ENCODE data around the gene CAMTA1. TPM values are rescaled to one million over a fixed set of nuclear protein-coding genes. Genes with fewer than 3 reads are reported as not detected.
"Not testable (repeated sequence)": the region's sequence is repeated elsewhere in the genome, so short reads cannot be mapped to it uniquely, and the experiment has no call there.

Gene CAMTA1
- total and polyA plus RNA-seq, 9 of the 15 experiments (the other 6 are each of a cell fraction or from before 2014, with no cell fraction given) = 43.9 to 161 (median 65.9) TPM

DNA sequence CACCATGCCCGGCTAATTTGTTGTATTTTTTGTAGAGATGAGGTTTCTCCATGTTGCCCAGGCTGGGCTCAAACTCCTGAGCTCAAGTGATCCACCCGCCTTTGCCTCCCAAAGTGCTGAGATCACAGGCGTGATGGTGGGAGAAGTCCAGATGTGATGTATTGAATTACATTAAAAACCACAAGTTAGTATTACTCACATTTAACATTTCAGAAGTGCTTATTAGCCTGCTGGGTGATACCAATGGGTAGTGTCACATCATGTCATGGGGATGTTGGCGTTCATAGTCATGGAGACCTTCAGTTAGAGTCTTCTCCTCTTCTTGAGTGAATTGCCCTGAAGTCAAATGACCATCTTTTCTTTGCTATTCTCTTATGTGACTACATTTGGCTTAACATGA, 922.3 kb downstream of the CAMTA1 start:
- Histone ChIP-seq H4K20me1 (replicated peaks; ENCODE audit: control insufficient read depth, insufficient read depth, low read length) (no peaks in the 10 kb centered on the region; the same call in 1 of the 2 replicates), H3K9ac (ENCODE audit: insufficient read depth in 1 of 2, low read depth in 2 of 2, low read length in 2 of 2) (no peak overlapping the region), H3K36me3 (ENCODE audit: control insufficient read depth, insufficient read depth, low read length) (no peaks in the 10 kb centered on the region), H3K9me3 (replicated peaks; ENCODE audit: control insufficient read depth, insufficient read depth, low read depth, low read length) (no peaks in the 10 kb centered on the region), H3K4me3 (no peak overlapping the region), H3K27ac (ENCODE audit: extremely low read depth, low read depth, low read length) (no peak overlapping the region), H3K27me3 (ENCODE audit: control insufficient read depth in 2 of 2, insufficient read depth in 2 of 2, low read length in 2 of 2) (peaks cover 23 to 32% of the 10 kb centered on the region in 2 experiments; a peak in 4 of 5 replicates), H3K4me2 (ENCODE audit: insufficient read depth, low read length) (no peak overlapping the region), H3K4me1 (replicated peaks in 1 of 2; ENCODE audit: control insufficient read depth in 2 of 2, insufficient read depth in 2 of 2, low read length in 2 of 2) (peaks cover 0 to 18% of the 10 kb centered on the region in 2 experiments; a peak in 2 of 5 replicates), H3K79me2 (ENCODE audit: control insufficient read depth, insufficient read depth, low read length) (no peaks in the 10 kb centered on the region), H3K9me1 (ENCODE audit: control insufficient read depth, insufficient read depth, low read length) (no peaks in the 10 kb centered on the region), H2AFZ (ENCODE audit: low read depth, low read length) (no peak overlapping the region)
- BruUV-seq (replicated peaks) = no TSS peak
- in situ Hi-C loops (cut with MboI) = no loop called here
- FAIRE-seq = no peak
- WGBS (ENCODE audit: insufficient coverage, low coverage, missing lambda C conversion rate) = 1% methylated on average over 4 of the region's 4 CpGs
- TF ChIP-seq YY1 (IDR thresholded peaks at IDR 0.05; ENCODE audit: borderline replicate concordance in 1 of 3, control insufficient read depth in 1 of 3, extremely low read depth in 1 of 3, insufficient read depth in 3 of 3, insufficient read length in 1 of 3, insufficient replicate concordance in 2 of 3, low read depth in 1 of 3, low read length in 2 of 3) (no peak), TEAD4 (IDR thresholded peaks at IDR 0.05; ENCODE audit: low read length) (no peak), TEAD4 (CRISPR knock-in tag; IDR thresholded peaks at IDR 0.05; ENCODE audit: borderline replicate concordance) (no peak), RBM15 (IDR thresholded peaks at IDR 0.05; ENCODE audit: insufficient read depth, low read length) (no peak), EGR1 (conservative IDR thresholded peaks at IDR 0.05) (no peak), TAF15 (IDR thresholded peaks at IDR 0.05; ENCODE audit: low read depth, low read length) (no peak), ZNF253 (CRISPR knock-in tag; conservative IDR thresholded peaks at IDR 0.05) (no peak), PHB2 (IDR thresholded peaks at IDR 0.05; ENCODE audit: low read depth) (no peak), NR2C2 (CRISPR knock-in tag; IDR thresholded peaks at IDR 0.05) (no peak), NR2C2 (tag; IDR thresholded peaks at IDR 0.05) (no peak), NCOR1 (IDR thresholded peaks at IDR 0.05) (no peak)
- no peak for DNase-seq (ENCODE audit: extremely low read depth in 1 of 4, low spot score in 3 of 4)
- ChIA-PET POLR2A (interaction anchor here (0.6 to 0.8 kb wide), 2 partner anchors 17 to 42 kb away, joined by 3 to 5 read pairs; no protein-coding TSS in a partner anchor), CTCF (ENCODE audit: low intra/inter-chr PET ratio) (no interaction called here)
- intact Hi-C loops (cut with micrococcal nuclease) = no loop called here
- no peak for ATAC-seq

DNA sequence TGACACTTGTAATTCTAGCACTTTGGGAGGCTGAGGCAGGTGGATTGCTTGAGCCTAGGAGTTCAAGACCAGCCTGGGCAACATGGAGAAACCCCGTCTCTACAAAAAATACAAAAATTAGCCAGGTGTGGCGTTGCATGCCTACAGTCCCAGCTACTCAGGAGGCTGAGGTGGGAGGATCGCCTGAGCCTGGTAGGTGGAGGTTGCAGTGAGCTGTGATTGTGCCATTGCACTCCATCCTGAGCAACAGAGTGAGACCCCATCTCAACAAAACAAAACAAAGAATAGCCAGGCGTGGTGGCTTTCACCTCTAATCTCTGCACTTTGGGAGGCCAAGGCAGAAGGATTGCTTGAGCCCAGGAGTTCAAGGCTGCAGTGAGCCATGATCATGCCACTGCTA, 922.8 kb downstream of the CAMTA1 start:
- H3K4me3 ChIP-seq; CTCF ChIA-PET (ENCODE audit: low intra/inter-chr PET ratio); H4K20me1 ChIP-seq (replicated peaks; ENCODE audit: control insufficient read depth, insufficient read depth, low read length); in situ Hi-C loops (cut with MboI); H2AFZ ChIP-seq (ENCODE audit: low read depth, low read length); H3K79me2 ChIP-seq (ENCODE audit: control insufficient read depth, insufficient read depth, low read length); H3K36me3 ChIP-seq (ENCODE audit: control insufficient read depth, insufficient read depth, low read length); BruUV-seq (replicated peaks); ATAC-seq; H3K9ac ChIP-seq (ENCODE audit: insufficient read depth in 1 of 2, low read depth in 2 of 2, low read length in 2 of 2); H3K27ac ChIP-seq (ENCODE audit: extremely low read depth, low read depth, low read length); FAIRE-seq; H3K4me2 ChIP-seq (ENCODE audit: insufficient read depth, low read length); H3K9me3 ChIP-seq (replicated peaks; ENCODE audit: control insufficient read depth, insufficient read depth, low read depth, low read length); H3K9me1 ChIP-seq (ENCODE audit: control insufficient read depth, insufficient read depth, low read length); intact Hi-C loops (cut with micrococcal nuclease); DNase-seq (ENCODE audit: extremely low read depth in 1 of 4, low spot score in 3 of 4): not testable (repeated sequence)
- Histone ChIP-seq H3K27me3 (ENCODE audit: control insufficient read depth in 2 of 2, insufficient read depth in 2 of 2, low read length in 2 of 2) (peaks cover 19 to 27% of the 10 kb centered on the region in 2 experiments), H3K4me1 (replicated peaks in 1 of 2; ENCODE audit: control insufficient read depth in 2 of 2, insufficient read depth in 2 of 2, low read length in 2 of 2) (peaks cover 0 to 18% of the 10 kb centered on the region in 2 experiments; a peak in 2 of 5 replicates)
- WGBS (ENCODE audit: insufficient coverage, low coverage, missing lambda C conversion rate) = 0% methylated on average over 4 of the region's 4 CpGs
- POLR2A ChIA-PET = interaction anchor here (0.6 to 1.3 kb wide), 3 partner anchors 9 to 57 kb away, joined by 3 to 4 read pairs (median 3); no protein-coding TSS in a partner anchor
